ENCODE measurements around the gene C16orf87.

GRCh38 chr16:46817961-46818360, 13.0 kb downstream of the C16orf87 start:
- TF ChIP-seq CTCF (conservative IDR thresholded peaks at IDR 0.05; ENCODE audit: low read length) (no peak), EZH2phosphoT487 (IDR thresholded peaks at IDR 0.05; ENCODE audit: borderline replicate concordance) (no peak)
